ENCODE data around the gene DPP6.

DPP6 gene

DNA sequence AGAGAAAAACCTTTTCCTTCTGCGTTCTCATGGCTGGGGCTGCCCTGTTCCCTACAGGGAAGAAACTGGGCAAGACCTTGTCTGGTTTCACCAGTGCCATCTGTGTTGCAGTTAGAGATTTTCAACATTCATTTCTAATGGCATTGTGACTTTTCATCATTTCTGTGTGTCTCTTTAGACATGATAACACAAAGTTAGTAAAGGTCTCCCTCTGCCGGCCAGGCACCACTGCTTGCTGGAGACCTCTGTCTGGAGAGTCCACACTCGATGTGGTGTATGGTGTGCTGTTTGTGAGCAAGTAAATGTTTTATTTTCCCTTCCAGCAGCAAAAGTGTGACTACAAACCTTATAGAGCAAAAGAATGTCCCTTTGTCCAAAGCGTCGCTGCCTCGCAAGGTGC, 737.2 kb downstream of the DPP6 start:
- DNase-seq (ENCODE audit: low read depth in 2 of 2, low spot score in 1 of 2) = no peak

DNA sequence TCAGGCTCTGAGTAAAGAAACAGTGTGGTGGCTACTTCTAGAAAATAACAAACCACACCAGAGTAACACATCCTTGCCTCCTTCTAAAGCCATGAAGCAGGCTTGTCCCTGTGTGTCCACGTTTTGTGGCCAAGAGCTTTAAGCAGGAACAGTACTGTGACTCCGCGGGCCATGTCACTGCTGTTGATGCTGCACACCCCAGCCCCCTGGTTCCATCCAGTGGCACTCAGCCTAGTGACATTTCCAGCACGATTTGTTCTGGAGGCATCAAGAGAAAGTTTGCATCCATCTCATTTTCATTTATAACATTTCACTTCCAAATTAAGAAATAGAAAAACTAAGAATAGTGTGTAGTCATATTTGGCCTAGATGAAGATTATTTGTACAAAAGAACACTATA, 739.4 kb downstream of the DPP6 start:
- no peak for DNase-seq (ENCODE audit: low read depth in 2 of 2, low spot score in 1 of 2)

DNA sequence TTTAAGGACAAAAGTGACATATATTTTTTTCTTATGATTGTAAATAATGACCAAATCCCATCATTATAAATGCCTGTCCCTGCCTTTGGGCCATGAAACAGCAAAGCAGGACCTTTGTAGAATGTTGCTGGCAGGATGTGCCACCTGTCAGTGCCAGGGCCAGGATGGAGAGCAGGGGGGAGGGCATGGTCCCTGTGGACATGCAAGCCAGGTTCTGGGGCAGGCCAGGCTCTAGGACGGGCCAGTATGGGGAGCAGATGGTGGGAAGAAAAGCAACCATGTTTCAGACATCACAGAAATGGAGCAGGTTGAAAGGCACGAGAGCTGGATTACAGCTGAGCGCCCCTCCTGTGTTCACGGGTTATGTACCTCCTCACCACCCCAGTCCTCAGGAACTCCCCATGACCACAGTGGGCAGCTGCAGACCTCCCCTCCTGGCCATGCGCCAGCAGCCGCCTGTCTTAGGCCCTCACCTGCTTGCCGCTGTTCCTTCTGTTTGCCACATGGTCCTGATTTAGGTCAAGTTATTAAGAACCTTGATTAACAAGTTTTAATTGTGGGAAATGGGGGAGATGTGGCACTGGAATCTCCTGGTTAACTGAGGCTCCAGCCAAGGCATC, 740.3 kb downstream of the DPP6 start:
- no peak for DNase-seq (ENCODE audit: low read depth in 2 of 2, low spot score in 1 of 2)

- DNase-seq (ENCODE audit: low read depth in 2 of 2, low spot score in 1 of 2) = no peak
Measured at GRCh38 chr7:154794147-154794780, 742.1 kb downstream of the DPP6 start.

GRCh38 chr7:154795014-154795413, 742.8 kb downstream of the DPP6 start:
- no peak for DNase-seq (ENCODE audit: low read depth in 2 of 2, low spot score in 1 of 2)

DNA sequence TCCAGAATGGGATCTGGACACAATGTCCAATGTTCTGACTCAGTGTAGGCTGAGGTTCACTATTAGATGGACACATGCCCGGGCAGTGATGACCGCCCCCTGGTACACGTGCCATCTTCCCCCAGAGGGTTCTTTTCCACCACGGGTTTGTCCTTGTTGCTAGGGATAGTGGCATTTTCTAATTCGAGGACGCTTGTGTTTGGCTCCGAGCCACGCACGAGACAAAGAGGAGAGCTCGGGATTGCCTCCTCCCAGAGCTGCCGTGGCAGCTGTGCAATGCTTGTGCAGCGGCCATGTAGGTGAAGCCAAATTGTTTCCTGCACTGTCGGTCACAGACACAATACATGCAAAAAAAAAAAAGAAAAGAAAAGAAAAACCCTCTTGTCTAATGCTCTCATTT, 743.2 kb downstream of the DPP6 start:
- no peak for DNase-seq (ENCODE audit: low read depth in 2 of 2, low spot score in 1 of 2)

- no peak for DNase-seq (ENCODE audit: low read depth in 2 of 2, low spot score in 1 of 2)
Measured at GRCh38 chr7:154804449-154804848, 752.3 kb downstream of the DPP6 start.

GRCh38 chr7:154812027-154812426, 759.8 kb downstream of the DPP6 start:
- DNase-seq (ENCODE audit: low read depth in 2 of 2, low spot score in 1 of 2) = no peak

GRCh38 chr7:154817224-154817896, 765.2 kb downstream of the DPP6 start:
- DNase-seq (ENCODE audit: low read depth in 2 of 2, low spot score in 1 of 2) = no peak

GRCh38 chr7:154827007-154827406, 774.8 kb downstream of the DPP6 start:
- no peak for DNase-seq (ENCODE audit: low read depth in 2 of 2, low spot score in 1 of 2)

- DNase-seq (ENCODE audit: low read depth in 2 of 2, low spot score in 1 of 2) = no peak
Measured at GRCh38 chr7:154832557-154833138, 780.5 kb downstream of the DPP6 start.

DNA sequence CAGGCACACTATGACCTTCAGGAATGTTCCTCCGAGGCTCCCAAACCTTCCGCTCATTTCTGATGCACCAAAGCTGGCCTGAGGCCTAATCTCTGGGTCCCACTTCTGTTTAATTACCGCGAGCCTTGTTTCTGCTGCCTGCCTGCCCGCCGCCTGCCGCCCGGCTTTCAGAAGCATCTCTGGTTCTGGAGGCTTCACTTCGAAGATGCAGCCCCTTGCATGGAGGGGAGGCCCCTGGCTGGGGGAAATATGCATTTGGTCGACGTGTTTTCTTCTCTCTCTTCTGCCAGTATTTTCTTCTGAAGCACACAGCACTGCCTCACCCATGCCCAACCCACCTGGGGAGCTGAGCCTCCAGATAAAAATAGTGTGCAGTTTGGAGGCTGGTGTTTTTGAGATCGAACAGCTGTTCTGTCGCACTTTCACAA, 783.8 kb downstream of the DPP6 start:
- DNase-seq (ENCODE audit: low read depth in 2 of 2, low spot score in 1 of 2) = no peak

- DNase-seq (ENCODE audit: low read depth in 2 of 2, low spot score in 1 of 2) = no peak
Measured at GRCh38 chr7:154837087-154837486, 784.9 kb downstream of the DPP6 start.

DNA sequence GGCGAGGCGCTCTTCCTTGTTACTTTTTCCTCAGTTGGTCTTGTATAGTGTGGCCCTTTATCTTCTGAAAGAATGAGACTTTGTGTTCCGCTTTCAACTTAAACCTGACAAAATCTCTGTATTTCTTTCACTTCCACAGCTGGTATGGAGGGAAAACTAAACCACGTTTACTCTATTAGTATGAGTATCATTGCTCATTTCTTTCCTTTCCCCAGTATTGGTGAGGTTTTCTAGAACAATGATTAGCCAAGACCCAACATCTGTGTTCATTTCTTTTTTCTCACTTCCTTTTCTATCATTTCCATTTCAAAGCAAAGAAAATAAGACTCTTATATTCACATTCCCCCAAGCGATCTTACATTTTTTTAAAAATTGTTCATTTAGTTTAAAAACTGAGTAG, 785.4 kb downstream of the DPP6 start:
- DNase-seq (ENCODE audit: low read depth in 2 of 2, low spot score in 1 of 2) = no peak

GRCh38 chr7:154840086-154840485, 787.9 kb downstream of the DPP6 start:
- DNase-seq (ENCODE audit: low read depth in 2 of 2, low spot score in 1 of 2) = no peak

DNA sequence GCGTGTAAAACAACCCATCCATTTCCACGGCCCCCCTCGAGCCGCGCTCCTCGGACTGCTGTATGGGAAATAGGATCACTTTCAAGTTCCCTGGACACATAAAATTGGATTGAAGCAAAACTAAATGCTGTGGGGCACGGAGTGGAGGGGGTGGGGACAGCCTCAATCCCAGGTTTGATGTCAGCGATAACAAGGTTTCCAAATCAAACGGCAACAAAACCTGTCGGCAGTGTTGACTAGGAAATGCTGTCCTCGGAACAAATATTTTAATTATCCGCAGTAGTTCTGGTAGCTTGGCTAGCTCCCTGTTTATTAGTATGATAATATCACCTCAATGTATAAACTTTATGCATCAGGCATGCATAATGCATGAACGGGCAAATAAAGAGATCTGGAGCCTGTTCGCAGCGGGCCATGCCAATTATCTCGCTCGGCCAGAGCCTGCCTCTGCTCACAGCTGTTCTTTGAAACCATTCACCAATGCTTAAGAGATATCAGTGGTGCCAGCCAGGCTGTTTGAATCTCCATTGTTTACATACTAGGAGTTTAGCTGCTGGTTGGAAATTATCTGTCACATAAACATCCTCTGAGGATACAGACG, 789.6 kb downstream of the DPP6 start:
- no peak for DNase-seq (ENCODE audit: low read depth in 2 of 2, low spot score in 1 of 2)

- no peak for DNase-seq (ENCODE audit: low read depth in 2 of 2, low spot score in 1 of 2)
Measured at GRCh38 chr7:154842591-154842990, 790.4 kb downstream of the DPP6 start.

GRCh38 chr7:154843670-154844237, 791.6 kb downstream of the DPP6 start:
- DNase-seq (ENCODE audit: low read depth in 2 of 2, low spot score in 1 of 2) = no peak

DNA sequence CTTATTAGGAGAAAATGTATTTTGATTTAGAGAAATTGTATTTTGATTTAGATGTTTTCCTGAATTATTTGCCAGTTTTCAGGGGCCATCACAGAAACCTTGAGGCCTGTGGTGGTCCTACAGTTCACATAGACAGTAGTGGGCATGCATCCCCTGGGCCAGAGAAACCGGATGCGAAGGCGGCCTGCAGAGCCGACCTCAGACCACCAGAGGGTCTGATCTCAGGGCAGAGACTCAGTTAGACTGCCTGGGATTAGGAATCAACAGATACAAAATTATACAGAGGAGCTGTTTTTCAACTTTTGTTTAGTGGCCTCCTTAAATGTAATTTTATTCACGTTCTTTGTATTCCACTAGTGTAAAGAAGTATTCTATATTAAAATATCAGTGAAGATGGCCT, 792.3 kb downstream of the DPP6 start:
- DNase-seq (ENCODE audit: low read depth in 2 of 2, low spot score in 1 of 2) = no peak

DNA sequence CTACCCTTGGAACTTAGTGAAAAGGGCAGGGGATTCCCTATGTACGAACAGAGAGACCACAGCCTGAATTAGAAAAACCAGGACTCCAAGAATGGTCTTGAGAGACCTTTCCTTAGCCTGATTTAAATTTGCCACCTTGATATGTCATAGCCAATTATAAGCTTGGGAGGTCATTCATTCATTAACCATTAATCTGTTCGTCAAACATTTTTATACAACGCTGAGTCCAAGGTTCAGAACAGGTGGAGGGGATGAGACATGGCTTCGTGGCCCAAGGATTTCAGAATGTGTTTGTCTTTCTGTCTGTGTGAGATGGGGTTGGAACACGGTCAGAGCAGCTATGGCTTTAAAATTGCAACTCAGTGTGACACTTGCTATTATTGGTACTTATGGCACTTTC, 792.8 kb downstream of the DPP6 start:
- DNase-seq (ENCODE audit: low read depth in 2 of 2, low spot score in 1 of 2) = no peak

DNA sequence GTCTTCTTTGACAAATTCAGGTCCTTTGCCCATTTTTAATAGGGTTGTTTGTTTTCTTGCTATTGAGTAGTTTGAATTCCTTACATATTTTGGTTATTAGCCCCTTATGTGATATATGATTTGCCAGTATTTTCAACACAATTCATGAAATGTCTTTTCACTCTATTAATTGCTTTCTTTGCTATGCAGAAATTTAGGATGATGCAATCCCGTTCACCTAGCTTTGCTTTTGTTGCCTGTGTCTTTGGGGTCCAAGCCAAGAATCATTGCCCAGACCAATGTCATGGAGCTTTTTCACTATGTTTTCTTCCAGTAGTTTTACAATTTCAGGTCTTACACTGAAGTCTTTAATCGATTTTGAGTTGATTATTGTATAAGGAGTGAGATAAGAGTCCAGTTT, 796.3 kb downstream of the DPP6 start:
- DNase-seq (ENCODE audit: low read depth in 2 of 2, low spot score in 1 of 2) = no peak

DNA sequence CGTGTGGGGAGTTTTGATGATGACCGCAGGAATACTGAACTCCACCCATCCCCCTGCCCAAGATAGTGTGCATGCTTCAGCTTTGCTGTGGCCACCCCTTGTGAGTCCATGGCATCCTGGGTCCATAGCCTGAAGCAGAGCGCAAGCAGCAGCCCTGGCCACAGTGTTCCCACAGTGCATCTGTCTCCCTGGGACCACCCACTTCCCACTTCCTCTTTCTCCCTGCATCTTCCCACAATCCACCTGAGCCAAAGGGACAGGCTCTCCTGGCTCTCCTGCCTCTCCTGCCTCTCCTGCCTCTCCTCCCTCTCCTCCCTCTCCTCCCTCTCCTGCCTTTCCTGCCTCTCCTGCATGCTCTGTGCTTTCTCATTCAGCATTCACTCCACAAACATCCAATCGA, 800.0 kb downstream of the DPP6 start:
- DNase-seq (ENCODE audit: low read depth in 2 of 2, low spot score in 1 of 2) = no peak

Data from stimulated activated CD8-positive, alpha-beta memory T cell treated with anti-CD3 and anti-CD28 coated beads, Interleukin-4, amount 100 ng/mL, for 4 hours (primary cell).